ENCODE measurements around the gene SMIM35.

The SMIM35 gene

DNA sequence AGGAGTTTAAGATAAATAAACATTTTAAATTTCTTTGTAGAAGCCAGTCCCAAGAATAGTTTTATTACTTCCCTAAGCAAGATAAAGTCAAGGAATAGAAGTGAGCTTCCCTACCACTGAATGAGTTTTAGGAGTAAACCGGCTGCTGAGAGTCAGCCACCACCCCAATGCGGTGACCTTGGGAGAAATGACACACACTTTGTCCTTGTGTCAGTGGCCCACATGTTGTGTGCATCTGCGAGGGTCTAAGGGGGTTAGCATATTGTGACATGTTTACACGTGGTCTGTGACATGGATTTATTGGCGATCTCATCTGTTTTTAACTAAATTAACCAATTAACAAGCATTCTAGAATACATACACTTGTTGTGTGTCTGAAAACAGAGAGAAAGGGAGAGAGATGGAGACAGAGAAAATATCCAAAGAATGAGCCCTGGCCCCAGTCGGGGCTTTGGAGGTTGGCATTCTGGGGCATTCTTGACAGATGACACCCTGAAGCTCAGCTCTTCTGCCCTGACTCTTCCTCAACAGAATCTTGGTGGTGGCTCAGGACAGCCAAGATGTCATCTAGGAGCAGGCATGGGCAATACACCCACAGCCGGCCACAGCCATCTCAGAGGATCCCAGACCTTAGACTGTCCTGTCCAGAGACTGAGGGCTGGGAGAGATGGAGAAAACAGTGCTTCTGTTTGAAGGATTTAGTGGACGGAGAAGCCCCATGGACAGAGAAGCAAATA lies 39.6 kb downstream of the SMIM35 start:
- Histone ChIP-seq H3K4me1 (no peaks in the 10 kb centered on the region), H3K4me3 (ENCODE audit: low read depth, low read length) (no peak overlapping the region), H3K4me2 (ENCODE audit: low read length) (no peak overlapping the region), H3K36me3 (ENCODE audit: control insufficient read depth, insufficient read depth, low read length) (no peaks in the 10 kb centered on the region), H3K79me2 (no peaks in the 10 kb centered on the region), H3K27me3 (ENCODE audit: control insufficient read depth, insufficient read depth, low read length) (no peaks in the 10 kb centered on the region), H3K9me3 (ENCODE audit: control insufficient read depth, low read length) (no peaks in the 10 kb centered on the region), H2AFZ (no peak overlapping the region), H3K27ac (no peak overlapping the region), H3K9ac (no peak overlapping the region)
- TF ChIP-seq, protein P1, sequence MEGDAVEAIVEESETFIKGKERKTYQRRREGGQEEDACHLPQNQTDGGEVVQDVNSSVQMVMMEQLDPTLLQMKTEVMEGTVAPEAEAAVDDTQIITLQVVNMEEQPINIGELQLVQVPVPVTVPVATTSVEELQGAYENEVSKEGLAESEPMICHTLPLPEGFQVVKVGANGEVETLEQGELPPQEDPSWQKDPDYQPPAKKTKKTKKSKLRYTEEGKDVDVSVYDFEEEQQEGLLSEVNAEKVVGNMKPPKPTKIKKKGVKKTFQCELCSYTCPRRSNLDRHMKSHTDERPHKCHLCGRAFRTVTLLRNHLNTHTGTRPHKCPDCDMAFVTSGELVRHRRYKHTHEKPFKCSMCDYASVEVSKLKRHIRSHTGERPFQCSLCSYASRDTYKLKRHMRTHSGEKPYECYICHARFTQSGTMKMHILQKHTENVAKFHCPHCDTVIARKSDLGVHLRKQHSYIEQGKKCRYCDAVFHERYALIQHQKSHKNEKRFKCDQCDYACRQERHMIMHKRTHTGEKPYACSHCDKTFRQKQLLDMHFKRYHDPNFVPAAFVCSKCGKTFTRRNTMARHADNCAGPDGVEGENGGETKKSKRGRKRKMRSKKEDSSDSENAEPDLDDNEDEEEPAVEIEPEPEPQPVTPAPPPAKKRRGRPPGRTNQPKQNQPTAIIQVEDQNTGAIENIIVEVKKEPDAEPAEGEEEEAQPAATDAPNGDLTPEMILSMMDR (IDR thresholded peaks at IDR 0.05): no peak

- Histone ChIP-seq H2AFZ (no peak overlapping the region), H3K4me1 (no peaks in the 10 kb centered on the region), H3K9ac (no peak overlapping the region), H3K9me3 (ENCODE audit: control insufficient read depth, low read length) (no peaks in the 10 kb centered on the region), H3K4me3 (ENCODE audit: low read depth, low read length) (no peak overlapping the region), H3K4me2 (ENCODE audit: low read length) (no peak overlapping the region), H3K27ac (no peak overlapping the region), H3K36me3 (ENCODE audit: control insufficient read depth, insufficient read depth, low read length) (no peaks in the 10 kb centered on the region), H3K27me3 (ENCODE audit: control insufficient read depth, insufficient read depth, low read length) (no peaks in the 10 kb centered on the region), H3K79me2 (no peaks in the 10 kb centered on the region)
- TF ChIP-seq, protein P1 (IDR thresholded peaks at IDR 0.05): no peak
Measured at GRCh38 chr11:118046051-118046963, 40.5 kb downstream of the SMIM35 start.

DNA sequence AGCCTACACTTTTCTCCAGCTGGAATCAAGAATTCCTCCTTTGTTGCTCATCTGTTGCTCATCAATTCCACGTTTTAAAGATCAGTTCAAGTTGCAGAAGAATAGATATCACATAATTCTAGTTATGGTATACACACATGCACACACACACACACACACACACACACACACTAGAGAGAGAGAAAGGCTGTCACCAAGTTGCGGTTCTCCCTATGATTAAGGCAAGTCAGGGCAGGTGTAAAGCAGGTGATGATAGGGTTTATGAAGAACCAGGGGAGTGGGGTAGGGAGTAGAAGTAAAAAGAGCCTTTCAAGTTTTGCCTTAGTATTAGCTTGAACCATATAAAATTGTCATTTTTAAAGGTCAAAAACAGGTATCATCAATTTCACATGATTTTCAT lies 41.6 kb downstream of the SMIM35 start:
- no peaks in the 10 kb centered on the region for H3K4me1 ChIP-seq
- H3K27ac ChIP-seq: no peak overlapping the region
- no peaks in the 10 kb centered on the region for H3K27me3 ChIP-seq (ENCODE audit: control insufficient read depth, insufficient read depth, low read length)

DNA sequence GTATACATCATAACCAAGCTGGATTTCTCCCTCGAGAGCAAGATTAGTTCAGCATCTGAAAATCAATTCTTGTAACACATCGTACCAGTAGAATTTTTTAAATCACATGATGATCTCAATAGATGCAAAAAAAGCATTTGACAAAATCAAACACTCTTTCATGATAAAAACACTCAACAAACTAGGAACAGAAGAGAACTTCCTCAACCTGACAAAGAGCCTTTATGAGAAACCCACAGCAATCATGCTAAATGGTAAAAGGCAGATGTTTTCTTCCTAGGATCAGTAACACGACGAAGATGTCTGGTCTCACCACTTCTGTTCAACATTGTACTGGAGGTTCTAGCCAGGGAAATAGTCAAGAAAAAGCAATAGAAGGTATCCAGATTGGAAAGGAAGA lies 44.0 kb downstream of the SMIM35 start:
- H2AFZ ChIP-seq: no peak overlapping the region
- no peaks in the 10 kb centered on the region for H3K4me1 ChIP-seq
- H3K27me3 ChIP-seq (ENCODE audit: control insufficient read depth, insufficient read depth, low read length): no peaks in the 10 kb centered on the region
- no peaks in the 10 kb centered on the region for H3K9me3 ChIP-seq (ENCODE audit: control insufficient read depth, low read length)
- no peak overlapping the region for H3K4me3 ChIP-seq (ENCODE audit: low read depth, low read length)
- H3K79me2 ChIP-seq: no peaks in the 10 kb centered on the region
- no peaks in the 10 kb centered on the region for H3K36me3 ChIP-seq (ENCODE audit: control insufficient read depth, insufficient read depth, low read length)
- H3K27ac ChIP-seq: no peak overlapping the region
- no peak overlapping the region for H3K4me2 ChIP-seq (ENCODE audit: low read length)
- TF ChIP-seq, protein P1 (IDR thresholded peaks at IDR 0.05): no peak
- no peak overlapping the region for H3K9ac ChIP-seq

More for the DNA sequence above, 41.6 kb downstream of the SMIM35 start:
- no peak overlapping the region for H2AFZ ChIP-seq
- no peak overlapping the region for H3K4me2 ChIP-seq (ENCODE audit: low read length)
- no peak overlapping the region for H3K4me3 ChIP-seq (ENCODE audit: low read depth, low read length)
- H3K79me2 ChIP-seq: no peaks in the 10 kb centered on the region
- TF ChIP-seq, protein P1 (IDR thresholded peaks at IDR 0.05): no peak
- no peaks in the 10 kb centered on the region for H3K9me3 ChIP-seq (ENCODE audit: control insufficient read depth, low read length)
- no peaks in the 10 kb centered on the region for H3K36me3 ChIP-seq (ENCODE audit: control insufficient read depth, insufficient read depth, low read length)
- no peak overlapping the region for H3K9ac ChIP-seq

Data from parathyroid adenoma (tissue), 2 donors.